Measurements from ENCODE around the gene INPP5F.

Gene INPP5F

DNA sequence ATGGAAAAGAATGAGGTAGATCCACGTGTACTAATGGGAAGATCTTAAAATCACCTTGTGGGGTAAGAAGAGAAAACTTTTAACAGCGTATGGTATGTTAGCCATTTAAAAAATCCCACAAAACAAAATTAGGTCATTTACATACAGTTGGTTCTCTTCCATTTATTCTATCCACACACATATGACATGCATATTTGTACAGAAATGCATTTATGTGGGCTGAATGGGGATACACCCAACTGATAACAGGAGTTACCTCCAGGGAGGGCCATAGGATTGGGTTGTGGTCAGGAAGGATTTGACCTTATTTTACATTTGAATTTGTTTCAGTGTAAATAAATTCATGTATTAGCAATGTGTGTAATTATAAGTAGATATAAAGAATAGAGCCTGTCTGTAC, 75.3 kb downstream of the INPP5F start:
- no peak overlapping the region for H3K27ac ChIP-seq (replicated peaks)
- DNase-seq (ENCODE audit: low read depth in 1 of 2, low spot score in 1 of 2): no peak
- H3K4me3 ChIP-seq (replicated peaks; ENCODE audit: insufficient read depth, low read length): no peak overlapping the region
- no peaks in the 10 kb centered on the region for H3K27me3 ChIP-seq (ENCODE audit: insufficient read depth, poor library complexity, severe bottlenecking)
- TF ChIP-seq SPI1 (IDR thresholded peaks at IDR 0.05; ENCODE audit: borderline replicate concordance, low read depth) (no peak), GABPA (IDR thresholded peaks at IDR 0.05; ENCODE audit: low read depth) (no peak), POLR2AphosphoS5 (IDR thresholded peaks at IDR 0.05; ENCODE audit: low read depth) (no peak)
- TF ChIP-seq, protein P1, sequence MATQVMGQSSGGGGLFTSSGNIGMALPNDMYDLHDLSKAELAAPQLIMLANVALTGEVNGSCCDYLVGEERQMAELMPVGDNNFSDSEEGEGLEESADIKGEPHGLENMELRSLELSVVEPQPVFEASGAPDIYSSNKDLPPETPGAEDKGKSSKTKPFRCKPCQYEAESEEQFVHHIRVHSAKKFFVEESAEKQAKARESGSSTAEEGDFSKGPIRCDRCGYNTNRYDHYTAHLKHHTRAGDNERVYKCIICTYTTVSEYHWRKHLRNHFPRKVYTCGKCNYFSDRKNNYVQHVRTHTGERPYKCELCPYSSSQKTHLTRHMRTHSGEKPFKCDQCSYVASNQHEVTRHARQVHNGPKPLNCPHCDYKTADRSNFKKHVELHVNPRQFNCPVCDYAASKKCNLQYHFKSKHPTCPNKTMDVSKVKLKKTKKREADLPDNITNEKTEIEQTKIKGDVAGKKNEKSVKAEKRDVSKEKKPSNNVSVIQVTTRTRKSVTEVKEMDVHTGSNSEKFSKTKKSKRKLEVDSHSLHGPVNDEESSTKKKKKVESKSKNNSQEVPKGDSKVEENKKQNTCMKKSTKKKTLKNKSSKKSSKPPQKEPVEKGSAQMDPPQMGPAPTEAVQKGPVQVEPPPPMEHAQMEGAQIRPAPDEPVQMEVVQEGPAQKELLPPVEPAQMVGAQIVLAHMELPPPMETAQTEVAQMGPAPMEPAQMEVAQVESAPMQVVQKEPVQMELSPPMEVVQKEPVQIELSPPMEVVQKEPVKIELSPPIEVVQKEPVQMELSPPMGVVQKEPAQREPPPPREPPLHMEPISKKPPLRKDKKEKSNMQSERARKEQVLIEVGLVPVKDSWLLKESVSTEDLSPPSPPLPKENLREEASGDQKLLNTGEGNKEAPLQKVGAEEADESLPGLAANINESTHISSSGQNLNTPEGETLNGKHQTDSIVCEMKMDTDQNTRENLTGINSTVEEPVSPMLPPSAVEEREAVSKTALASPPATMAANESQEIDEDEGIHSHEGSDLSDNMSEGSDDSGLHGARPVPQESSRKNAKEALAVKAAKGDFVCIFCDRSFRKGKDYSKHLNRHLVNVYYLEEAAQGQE (IDR thresholded peaks at IDR 0.05; ENCODE audit: insufficient replicate concordance, low read depth): no peak
- TF ChIP-seq, protein P2, sequence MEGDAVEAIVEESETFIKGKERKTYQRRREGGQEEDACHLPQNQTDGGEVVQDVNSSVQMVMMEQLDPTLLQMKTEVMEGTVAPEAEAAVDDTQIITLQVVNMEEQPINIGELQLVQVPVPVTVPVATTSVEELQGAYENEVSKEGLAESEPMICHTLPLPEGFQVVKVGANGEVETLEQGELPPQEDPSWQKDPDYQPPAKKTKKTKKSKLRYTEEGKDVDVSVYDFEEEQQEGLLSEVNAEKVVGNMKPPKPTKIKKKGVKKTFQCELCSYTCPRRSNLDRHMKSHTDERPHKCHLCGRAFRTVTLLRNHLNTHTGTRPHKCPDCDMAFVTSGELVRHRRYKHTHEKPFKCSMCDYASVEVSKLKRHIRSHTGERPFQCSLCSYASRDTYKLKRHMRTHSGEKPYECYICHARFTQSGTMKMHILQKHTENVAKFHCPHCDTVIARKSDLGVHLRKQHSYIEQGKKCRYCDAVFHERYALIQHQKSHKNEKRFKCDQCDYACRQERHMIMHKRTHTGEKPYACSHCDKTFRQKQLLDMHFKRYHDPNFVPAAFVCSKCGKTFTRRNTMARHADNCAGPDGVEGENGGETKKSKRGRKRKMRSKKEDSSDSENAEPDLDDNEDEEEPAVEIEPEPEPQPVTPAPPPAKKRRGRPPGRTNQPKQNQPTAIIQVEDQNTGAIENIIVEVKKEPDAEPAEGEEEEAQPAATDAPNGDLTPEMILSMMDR (IDR thresholded peaks at IDR 0.05; ENCODE audit: insufficient read depth, low read length): no peak

GRCh38 chr10:119801998-119802538, 76.2 kb downstream of the INPP5F start:
- Histone ChIP-seq H3K4me3 (replicated peaks; ENCODE audit: insufficient read depth, low read length) (no peak overlapping the region), H3K27me3 (ENCODE audit: insufficient read depth, poor library complexity, severe bottlenecking) (no peaks in the 10 kb centered on the region), H3K27ac (replicated peaks) (no peak overlapping the region)
- DNase-seq (ENCODE audit: low read depth in 1 of 2, low spot score in 1 of 2): no peak
- no peak for TF ChIP-seq POLR2AphosphoS5 (IDR thresholded peaks at IDR 0.05; ENCODE audit: low read depth)
- TF ChIP-seq, protein P2 (IDR thresholded peaks at IDR 0.05; ENCODE audit: insufficient read depth, low read length): no peak
- TF ChIP-seq SPI1 (IDR thresholded peaks at IDR 0.05; ENCODE audit: borderline replicate concordance, low read depth): no peak
- TF ChIP-seq GABPA (IDR thresholded peaks at IDR 0.05; ENCODE audit: low read depth): no peak
- TF ChIP-seq, protein P1 (IDR thresholded peaks at IDR 0.05; ENCODE audit: insufficient replicate concordance, low read depth): no peak

DNA sequence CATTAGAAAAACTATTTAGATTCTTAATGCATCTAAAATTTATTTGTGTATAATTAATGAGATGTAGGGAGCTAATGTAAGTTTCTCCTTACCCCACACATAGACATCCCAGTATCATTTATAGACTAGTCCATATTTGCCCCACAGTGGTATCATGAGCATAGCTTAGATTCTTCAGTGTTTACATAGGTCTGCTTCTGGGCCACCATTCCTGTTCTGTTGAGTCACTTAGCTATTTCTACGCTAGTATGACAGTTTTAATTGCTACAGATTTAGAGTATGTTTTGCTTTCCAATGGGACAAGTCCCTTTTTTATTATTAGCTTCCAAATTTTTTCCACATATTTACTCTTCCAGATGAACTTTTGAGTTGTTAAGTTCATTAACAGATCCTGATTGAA, 77.4 kb downstream of the INPP5F start:
- TF ChIP-seq, protein P1 (IDR thresholded peaks at IDR 0.05; ENCODE audit: insufficient replicate concordance, low read depth): no peak
- TF ChIP-seq GABPA (IDR thresholded peaks at IDR 0.05; ENCODE audit: low read depth): no peak
- TF ChIP-seq POLR2AphosphoS5 (IDR thresholded peaks at IDR 0.05; ENCODE audit: low read depth): no peak
- TF ChIP-seq SPI1 (IDR thresholded peaks at IDR 0.05; ENCODE audit: borderline replicate concordance, low read depth): no peak
- TF ChIP-seq, protein P2 (IDR thresholded peaks at IDR 0.05; ENCODE audit: insufficient read depth, low read length): no peak
- H3K27ac ChIP-seq (replicated peaks): no peak overlapping the region
- no peak overlapping the region for H3K4me3 ChIP-seq (replicated peaks; ENCODE audit: insufficient read depth, low read length)
- H3K27me3 ChIP-seq (ENCODE audit: insufficient read depth, poor library complexity, severe bottlenecking): no peaks in the 10 kb centered on the region
- DNase-seq (ENCODE audit: low read depth in 1 of 2, low spot score in 1 of 2): no peak

All from HL-60 (cell line).